DOHH2 (cell line): ENCODE measurements around the gene SMARCA4.
A peak's percentile ranks its signal among the peaks of the same experiment; 100 is the strongest.

ENCODE experiments used
- H3F3A ChIP-seq: fragments of 200-600 bp; sonication (generic), shearing (Covaris generic); 2 replicates; pipeline ENCODE4 v1.6.0; 2016; ENCODE audit warnings: antibody characterized with exemption, mild to moderate bottlenecking; ENCODE audit not compliant: control insufficient read depth, insufficient read depth
- H3K27ac ChIP-seq: fragments of 200-600 bp; sonication (generic); 2 replicates; pipeline ENCODE4 v1.5.1; 2014; ENCODE audit warnings: low read depth, mild to moderate bottlenecking, low read length, moderate library complexity
- H3K27me3 ChIP-seq: fragments of 200-600 bp; sonication (generic); 2 replicates; pipeline ENCODE4 v1.6.1; 2014; ENCODE audit warnings: mild to moderate bottlenecking, low read length, mixed read lengths; ENCODE audit not compliant: control insufficient read depth
- H3K36me3 ChIP-seq: fragments of 200-600 bp; sonication (generic); 2 replicates; pipeline ENCODE4 v1.6.1; 2014; ENCODE audit warnings: mild to moderate bottlenecking, low read length, moderate library complexity, mixed read lengths; ENCODE audit not compliant: control insufficient read depth
- H3K4me1 ChIP-seq: fragments of 200-600 bp; sonication (generic); 2 replicates; pipeline ENCODE4 v1.6.1; 2014; ENCODE audit warnings: mild to moderate bottlenecking, low read length, mixed read lengths; ENCODE audit not compliant: control insufficient read depth
- H3K4me2 ChIP-seq: fragments of 200-600 bp; sonication (generic); 2 replicates; pipeline ENCODE4 v1.6.0; 2014; ENCODE audit warnings: mild to moderate bottlenecking, low read length, moderate library complexity
- H3K4me3 ChIP-seq: fragments of 200-600 bp; sonication (generic); 2 replicates; pipeline ENCODE4 v1.5.1; 2014; ENCODE audit warnings: mild to moderate bottlenecking, low read length, mixed read lengths
- H3K79me2 ChIP-seq: fragments of 200-600 bp; sonication (generic); 2 replicates; pipeline ENCODE4 v1.6.1; 2014; ENCODE audit warnings: mild to moderate bottlenecking, low read length, mixed read lengths; ENCODE audit not compliant: control insufficient read depth
- H3K9me2 ChIP-seq: fragments of 200-600 bp; sonication (generic); replicated peaks from 2 replicates; pipeline ENCODE4 v1.6.1; 2014; ENCODE audit warnings: mild to moderate bottlenecking, low read length, mixed read lengths; ENCODE audit not compliant: control insufficient read depth
- H3K9me3 ChIP-seq: fragments of 200-600 bp; sonication (generic); 2 replicates; pipeline ENCODE4 v1.6.1; 2014; ENCODE audit warnings: antibody characterized with exemption, low read length, mixed read lengths; ENCODE audit not compliant: control insufficient read depth, insufficient read depth
- H4K20me1 ChIP-seq: fragments of 200-600 bp; sonication (generic); 2 replicates; pipeline ENCODE4 v1.6.0; 2014; ENCODE audit warnings: low read depth, mild to moderate bottlenecking, antibody characterized with exemption, low read length, moderate library complexity; ENCODE audit not compliant: control insufficient read depth, insufficient read depth
- CTCF ChIP-seq: fragments of 200-600 bp; sonication (generic); IDR thresholded peaks from one replicate; pipeline ENCODE4 v1.5.1; 2014; ENCODE audit warnings: antibody characterized with exemption, mild to moderate bottlenecking, low read depth, low read length; ENCODE audit not compliant: poor library complexity, severe bottlenecking
- EZH2phosphoT487 ChIP-seq: fragments of 200-600 bp; sonication (generic); IDR thresholded peaks from 2 replicates; pipeline ENCODE4 v1.6.1; 2017; ENCODE audit warnings: borderline replicate concordance, mild to moderate bottlenecking, antibody characterized with exemption, low read length, moderate library complexity, mixed read lengths

The SMARCA4 gene

GRCh38 chr19:10960314-10961072, at the start of gene SMARCA4:
TSS of gene SMARCA4 (plus strand) at chr19:10961030. CDS start at chr19:10984152, 23,122 bp downstream.
- peaks cover 37% of the 10 kb centered on the region for H3K4me1 ChIP-seq
- no peaks in the 10 kb centered on the region for H3K9me3 ChIP-seq
- peaks cover 59% of the 10 kb centered on the region for H3K79me2 ChIP-seq
- peaks cover 22% of the 10 kb centered on the region for H3F3A ChIP-seq
- peak within 1 kb of the TSS; percentile 75 for H3K4me3 ChIP-seq
- TF ChIP-seq EZH2phosphoT487: no peak
- peak within 1 kb of the TSS; percentile 81 for H3K4me2 ChIP-seq
- H3K27ac ChIP-seq: peak within 1 kb of the TSS; percentile 98
- H3K36me3 ChIP-seq: peaks cover 37% of the 10 kb centered on the region
- no peaks in the 10 kb centered on the region for H4K20me1 ChIP-seq
- H3K27me3 ChIP-seq: no peaks in the 10 kb centered on the region
- H3K9me2 ChIP-seq: no peaks in the 10 kb centered on the region

- no peaks in the 10 kb centered on the region for H3K79me2 ChIP-seq
- TF ChIP-seq CTCF (no peak), EZH2phosphoT487 (no peak)
- H3K4me2 ChIP-seq: no peak overlapping the region
- peaks cover 61% of the 10 kb centered on the region for H3K36me3 ChIP-seq
- H3K27me3 ChIP-seq: no peaks in the 10 kb centered on the region
- H3K27ac ChIP-seq: no peak overlapping the region
- no peak overlapping the region for H3K4me3 ChIP-seq
- peaks cover 4% of the 10 kb centered on the region; the same call in 1 of the 2 replicates for H4K20me1 ChIP-seq
- no peaks in the 10 kb centered on the region for H3K4me1 ChIP-seq
- no peaks in the 10 kb centered on the region for H3K9me3 ChIP-seq
- no peaks in the 10 kb centered on the region for H3F3A ChIP-seq
- H3K9me2 ChIP-seq: no peaks in the 10 kb centered on the region
These were observed 49.1 kb upstream of the SMARCA4 start for GRCh38 chr19:10911579-10912363.

GRCh38 chr19:10912619-10913018, 48.2 kb upstream of the SMARCA4 start:
- Histone ChIP-seq H3K4me3 (no peak overlapping the region), H3F3A (no peaks in the 10 kb centered on the region; the same call in 1 of the 2 replicates), H3K27me3 (no peaks in the 10 kb centered on the region), H3K79me2 (no peaks in the 10 kb centered on the region), H3K36me3 (peaks cover 57% of the 10 kb centered on the region), H3K9me3 (no peaks in the 10 kb centered on the region), H4K20me1 (peaks cover 4% of the 10 kb centered on the region; the same call in 1 of the 2 replicates), H3K9me2 (no peaks in the 10 kb centered on the region), H3K27ac (no peak overlapping the region), H3K4me1 (no peaks in the 10 kb centered on the region), H3K4me2 (no peak overlapping the region)
- no peak for TF ChIP-seq EZH2phosphoT487
- no peak for TF ChIP-seq CTCF
